ENCODE results near the gene TMEM169. TPM values are rescaled to one million over a fixed set of nuclear protein-coding genes. Genes with fewer than 3 reads are reported as not detected.

The TMEM169 gene
- polyA plus RNA-seq, 1 donor from 2014 or later: 29.6 TPM

- Histone ChIP-seq H3K36me3 (ENCODE audit: insufficient read depth, low read length) (peaks cover 3% of the 10 kb centered on the region), H3K4me2 (ENCODE audit: low read length) (no peak overlapping the region), H3K27me3 (ENCODE audit: insufficient read depth, low read depth, low read length) (no peaks in the 10 kb centered on the region), H3K9me3 (ENCODE audit: low read length) (no peaks in the 10 kb centered on the region), H3K27ac (ENCODE audit: low read length) (no peak overlapping the region), H4K20me1 (ENCODE audit: insufficient read depth) (no peaks in the 10 kb centered on the region), H3K79me2 (replicated peaks; ENCODE audit: insufficient read depth, low read length) (peaks cover 31% of the 10 kb centered on the region), H3K4me3 (ENCODE audit: low read length) (no peak overlapping the region), H3K9ac (ENCODE audit: low read length) (peak overlapping the region; percentile 3), H2AFZ (ENCODE audit: low read depth, low read length) (no peak overlapping the region), H3K9me2 (ENCODE audit: insufficient read depth, low read length) (no peaks in the 10 kb centered on the region), H3F3A (ENCODE audit: insufficient read depth, low read length, poor library complexity, severe bottlenecking) (no peaks in the 10 kb centered on the region)
- no peak for TF ChIP-seq POLR2AphosphoS5 (IDR thresholded peaks at IDR 0.05)
- no peak for TF ChIP-seq EP300 (conservative IDR thresholded peaks at IDR 0.05; ENCODE audit: poor library complexity, severe bottlenecking)
- TF ChIP-seq MXI1 (conservative IDR thresholded peaks at IDR 0.05; ENCODE audit: poor library complexity, severe bottlenecking): no peak
- TF ChIP-seq, protein P1, sequence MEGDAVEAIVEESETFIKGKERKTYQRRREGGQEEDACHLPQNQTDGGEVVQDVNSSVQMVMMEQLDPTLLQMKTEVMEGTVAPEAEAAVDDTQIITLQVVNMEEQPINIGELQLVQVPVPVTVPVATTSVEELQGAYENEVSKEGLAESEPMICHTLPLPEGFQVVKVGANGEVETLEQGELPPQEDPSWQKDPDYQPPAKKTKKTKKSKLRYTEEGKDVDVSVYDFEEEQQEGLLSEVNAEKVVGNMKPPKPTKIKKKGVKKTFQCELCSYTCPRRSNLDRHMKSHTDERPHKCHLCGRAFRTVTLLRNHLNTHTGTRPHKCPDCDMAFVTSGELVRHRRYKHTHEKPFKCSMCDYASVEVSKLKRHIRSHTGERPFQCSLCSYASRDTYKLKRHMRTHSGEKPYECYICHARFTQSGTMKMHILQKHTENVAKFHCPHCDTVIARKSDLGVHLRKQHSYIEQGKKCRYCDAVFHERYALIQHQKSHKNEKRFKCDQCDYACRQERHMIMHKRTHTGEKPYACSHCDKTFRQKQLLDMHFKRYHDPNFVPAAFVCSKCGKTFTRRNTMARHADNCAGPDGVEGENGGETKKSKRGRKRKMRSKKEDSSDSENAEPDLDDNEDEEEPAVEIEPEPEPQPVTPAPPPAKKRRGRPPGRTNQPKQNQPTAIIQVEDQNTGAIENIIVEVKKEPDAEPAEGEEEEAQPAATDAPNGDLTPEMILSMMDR (IDR thresholded peaks at IDR 0.05; ENCODE audit: poor library complexity, severe bottlenecking): no peak
- no peak for TF ChIP-seq RAD21 (conservative IDR thresholded peaks at IDR 0.05)
- TF ChIP-seq REST (IDR thresholded peaks at IDR 0.05; ENCODE audit: borderline replicate concordance): no peak
- TF ChIP-seq TAF1 (IDR thresholded peaks at IDR 0.05; ENCODE audit: low read depth): no peak
- TF ChIP-seq SMC3 (conservative IDR thresholded peaks at IDR 0.05; ENCODE audit: poor library complexity): no peak
- no peak for TF ChIP-seq EZH2 (IDR thresholded peaks at IDR 0.05; ENCODE audit: borderline replicate concordance, insufficient read depth, low read length, poor library complexity, severe bottlenecking)
These were observed 25.6 kb downstream of the TMEM169 start for GRCh38 chr2:216107320-216107719.

DNA sequence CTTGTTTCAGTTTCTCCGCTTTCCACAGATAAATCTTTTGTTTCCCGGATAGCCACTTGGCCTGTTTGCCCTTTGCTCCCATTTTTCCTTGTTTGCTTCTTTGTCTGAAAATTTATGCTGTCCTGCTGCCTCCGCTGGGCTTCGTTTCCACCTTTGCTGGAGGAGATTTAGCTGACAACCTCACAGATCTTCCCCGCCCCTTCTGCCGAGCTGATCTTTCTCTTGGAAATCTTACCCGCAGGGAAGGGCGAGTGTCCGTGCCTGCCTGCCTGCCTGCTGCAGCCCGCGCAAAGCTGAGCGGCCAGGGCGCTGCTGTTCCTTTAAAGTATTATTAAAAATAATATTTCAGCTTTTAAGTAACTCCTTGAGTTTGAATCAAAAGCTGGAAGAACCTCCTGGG, 26.0 kb downstream of the TMEM169 start:
- H3K4me2 ChIP-seq (ENCODE audit: low read length): no peak overlapping the region
- peaks cover 3% of the 10 kb centered on the region for H3K36me3 ChIP-seq (ENCODE audit: insufficient read depth, low read length)
- H3K9me3 ChIP-seq (ENCODE audit: low read length): no peaks in the 10 kb centered on the region
- peak overlapping the region; percentile 49 for H3K9ac ChIP-seq (ENCODE audit: low read length)
- no peaks in the 10 kb centered on the region for H3F3A ChIP-seq (ENCODE audit: insufficient read depth, low read length, poor library complexity, severe bottlenecking)
- no peak overlapping the region for H3K4me3 ChIP-seq (ENCODE audit: low read length)
- peaks cover 31% of the 10 kb centered on the region for H3K79me2 ChIP-seq (replicated peaks; ENCODE audit: insufficient read depth, low read length)
- H3K9me2 ChIP-seq (ENCODE audit: insufficient read depth, low read length): no peaks in the 10 kb centered on the region
- no peaks in the 10 kb centered on the region for H3K27me3 ChIP-seq (ENCODE audit: insufficient read depth, low read depth, low read length)
- TF ChIP-seq RAD21 (conservative IDR thresholded peaks at IDR 0.05) (no peak), TAF1 (IDR thresholded peaks at IDR 0.05; ENCODE audit: low read depth) (no peak), REST (IDR thresholded peaks at IDR 0.05; ENCODE audit: borderline replicate concordance) (no peak), POLR2AphosphoS5 (IDR thresholded peaks at IDR 0.05) (no peak), EZH2 (IDR thresholded peaks at IDR 0.05; ENCODE audit: borderline replicate concordance, insufficient read depth, low read length, poor library complexity, severe bottlenecking) (no peak), SMC3 (conservative IDR thresholded peaks at IDR 0.05; ENCODE audit: poor library complexity) (no peak), MXI1 (conservative IDR thresholded peaks at IDR 0.05; ENCODE audit: poor library complexity, severe bottlenecking) (no peak), EP300 (conservative IDR thresholded peaks at IDR 0.05; ENCODE audit: poor library complexity, severe bottlenecking) (no peak)
- TF ChIP-seq, protein P1 (IDR thresholded peaks at IDR 0.05; ENCODE audit: poor library complexity, severe bottlenecking): no peak
- no peak overlapping the region for H2AFZ ChIP-seq (ENCODE audit: low read depth, low read length)
- no peak overlapping the region for H3K27ac ChIP-seq (ENCODE audit: low read length)
- H4K20me1 ChIP-seq (ENCODE audit: insufficient read depth): no peaks in the 10 kb centered on the region

All from neural cell (in vitro differentiated cells).